CD1c-positive myeloid dendritic cell (primary cell): ENCODE measurements around the gene MAP2K1.

ENCODE experiments used
- DNase-seq: peaks from one replicate; pipeline ENCODE4 v3.0.0-alpha.2; 2016; ENCODE audit errors: extremely low spot score

The MAP2K1 gene

GRCh38 chr15:66504563-66505429, 118.1 kb downstream of the MAP2K1 start, which contains the start of the genes RPL4 and ZWILCH:
TSS of gene RPL4 (minus strand) at chr15:66504855. CDS start at chr15:66504790, 65 bp downstream.
TSS of gene ZWILCH (plus strand) at chr15:66505326. CDS start at chr15:66505339, 13 bp downstream.
- DNase-seq = peak; percentile 89

DNA sequence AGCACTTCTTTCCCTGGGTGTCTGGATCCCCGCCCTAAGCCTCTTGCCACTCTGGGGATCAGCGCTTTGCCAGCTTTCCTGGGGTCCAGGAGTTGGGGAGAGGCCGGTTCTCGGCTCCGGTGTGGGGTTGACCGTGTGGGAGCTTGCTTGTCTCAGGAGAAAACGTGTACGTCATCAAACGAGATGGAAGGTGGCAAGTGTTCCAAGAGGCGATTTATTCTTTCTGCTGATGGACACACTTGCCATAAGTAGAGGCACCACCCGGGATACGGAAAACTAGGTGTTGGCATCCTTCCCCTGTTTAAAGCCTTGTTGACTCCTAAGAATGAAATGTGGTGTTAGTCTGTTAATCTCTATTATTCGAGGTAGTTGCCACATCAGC, 118.7 kb downstream of the MAP2K1 start:
- DNase-seq = no peak

DNA sequence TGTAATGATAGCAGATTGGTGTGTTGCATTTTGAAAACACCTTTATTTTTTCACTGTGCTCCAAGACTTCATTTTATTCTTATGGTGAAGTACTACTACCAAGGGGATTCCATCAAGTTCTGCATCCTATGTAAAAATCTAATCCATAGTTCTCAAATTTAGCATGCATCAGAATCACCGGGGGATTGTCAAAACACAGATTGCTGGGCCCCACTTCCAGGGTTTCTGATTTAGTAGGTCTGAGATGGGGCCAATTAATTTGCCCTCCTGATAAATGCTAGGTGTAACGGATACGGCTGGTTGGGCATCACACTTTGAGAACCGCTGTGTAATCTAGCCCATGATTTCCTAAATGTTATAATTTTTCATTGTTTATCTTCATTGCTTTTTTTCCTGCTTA, 119.1 kb downstream of the MAP2K1 start:
- DNase-seq = no peak

DNA sequence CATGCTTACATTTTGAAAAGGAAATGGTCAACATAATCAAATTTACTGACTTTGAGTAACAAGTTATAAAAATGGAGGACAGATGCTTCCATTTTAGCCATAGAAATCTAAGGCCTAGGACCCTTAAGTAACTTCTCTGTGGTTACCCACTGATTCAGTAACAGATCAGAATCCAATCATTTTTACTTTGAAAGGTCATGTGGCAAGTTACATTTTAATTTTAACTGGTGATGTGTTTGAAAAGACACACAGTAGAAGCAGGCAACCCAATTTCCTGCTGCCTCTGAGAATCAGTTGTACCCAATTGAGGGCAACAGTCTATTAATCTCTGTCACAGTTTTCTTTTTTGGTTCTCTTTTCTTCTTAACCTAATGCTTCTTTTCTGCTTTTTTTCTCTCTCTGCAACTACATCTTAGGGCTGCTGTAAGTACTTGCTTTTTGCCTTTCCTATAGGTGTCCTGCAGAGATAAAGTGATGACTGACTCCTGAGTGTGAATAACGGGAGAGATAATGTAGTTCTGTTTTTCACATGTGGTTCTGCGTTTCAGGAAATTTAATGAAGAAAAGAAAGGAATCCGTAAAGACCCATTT, 121.7 kb downstream of the MAP2K1 start:
- no peak for DNase-seq

GRCh38 chr15:66514586-66514985, 127.9 kb downstream of the MAP2K1 start:
- DNase-seq = no peak

GRCh38 chr15:66515901-66516322, 129.2 kb downstream of the MAP2K1 start:
- no peak for DNase-seq

GRCh38 chr15:66523926-66524325, 137.2 kb downstream of the MAP2K1 start:
- DNase-seq = no peak

- DNase-seq = peak; percentile 38
These were observed 138.1 kb downstream of the MAP2K1 start for GRCh38 chr15:66524838-66525237.

DNA sequence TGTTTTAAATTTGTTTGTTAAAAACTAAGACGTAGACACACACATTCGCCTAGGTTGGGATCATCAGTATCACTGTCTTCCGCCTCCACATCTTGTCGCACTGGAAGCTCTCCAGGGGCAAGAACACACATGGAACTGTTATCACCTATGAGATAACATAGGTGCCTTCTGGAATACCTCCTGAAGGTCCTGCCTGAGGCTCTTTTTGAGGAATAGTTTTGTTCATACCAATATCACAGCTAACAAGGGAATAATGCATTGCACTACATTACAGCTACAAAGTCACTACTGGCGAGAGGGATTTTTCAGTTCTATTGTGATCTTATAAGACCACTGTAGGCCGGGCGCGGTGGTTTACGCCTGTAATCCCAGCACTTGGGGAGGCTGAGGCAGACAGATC, 148.3 kb downstream of the MAP2K1 start:
- no peak for DNase-seq
